Vagina (tissue), 2 donors: ENCODE results near the gene ICAM5. TPM values are rescaled to one million over a fixed set of nuclear protein-coding genes. Genes with fewer than 3 reads are reported as not detected.

Experiments used
- DNase-seq, 2 donors: peaks; one replicate each; pipeline ENCODE4 v3.0.0-alpha.2; 2017; ENCODE audit errors: extremely low spot score in 2 of 2
- H3K27ac ChIP-seq: fragments of 200-600 bp; sonication (generic); one replicate; pipeline ENCODE4 v1.5.1; 2019
- H3K27me3 ChIP-seq: fragments of 200-600 bp; sonication (generic); one replicate; pipeline ENCODE4 v1.5.1; 2019
- H3K36me3 ChIP-seq, 2 donors: fragments of 200-600 bp; sonication (generic); one replicate each; pipeline ENCODE4 v1.5.1; 2017 to 2019
- H3K4me1 ChIP-seq: fragments of 200-600 bp; sonication (generic); one replicate; pipeline ENCODE4 v1.5.1; 2019
- H3K4me3 ChIP-seq, 2 donors: fragments of 200-600 bp; sonication (generic); 1 replicate in 1 of 2; 2 replicates in 1 of 2; pipeline ENCODE4 v1.5.1; 2016 to 2019
- H3K9me3 ChIP-seq: fragments of 200-600 bp; sonication (generic); one replicate; pipeline ENCODE4 v1.5.1; 2019
- CTCF ChIP-seq, 3 experiments: fragments of 450-650 bp in 2 of 3; fragments of 200-600 bp in 1 of 3; sonication (generic) in 1 of 3; IDR thresholded peaks; one replicate each; pipeline ENCODE4 v1.5.1; 2017 to 2019; ENCODE audit warnings: antibody characterized with exemption in 3 of 3, mild to moderate bottlenecking in 2 of 3, moderate library complexity in 2 of 3
- POLR2A ChIP-seq, 2 donors: fragments of 450-650 bp; IDR thresholded peaks; one replicate each; pipeline ENCODE4 v1.6.1; 2017; ENCODE audit warnings: antibody characterized with exemption in 2 of 2, mild to moderate bottlenecking in 2 of 2, moderate library complexity in 2 of 2
- POLR2AphosphoS5 ChIP-seq, 2 donors: sonication (generic); formaldehyde crosslinking; IDR thresholded peaks; one replicate each; pipeline ENCODE4 v1.9.0; 2017; ENCODE audit warnings: antibody characterized with exemption in 2 of 2, mild to moderate bottlenecking in 2 of 2, low read depth in 1 of 2; ENCODE audit not compliant: insufficient read depth in 1 of 2
- intact Hi-C: fragments of 100-400 bp; cut with DNase I; formaldehyde crosslinking; loops from one replicate; pipeline ENCODE4 v1.15.1; 2023
- total RNA-seq: library from RNA; depleted of rRNA; stranded (reverse); fragments of >200 nt; gene quantifications from one replicate; pipeline ENCODE4 v1.2.3, GENCODE V29; 2016

ICAM5 gene
- total RNA-seq, 1 donor from 2014 or later = 2.0 TPM

DNA sequence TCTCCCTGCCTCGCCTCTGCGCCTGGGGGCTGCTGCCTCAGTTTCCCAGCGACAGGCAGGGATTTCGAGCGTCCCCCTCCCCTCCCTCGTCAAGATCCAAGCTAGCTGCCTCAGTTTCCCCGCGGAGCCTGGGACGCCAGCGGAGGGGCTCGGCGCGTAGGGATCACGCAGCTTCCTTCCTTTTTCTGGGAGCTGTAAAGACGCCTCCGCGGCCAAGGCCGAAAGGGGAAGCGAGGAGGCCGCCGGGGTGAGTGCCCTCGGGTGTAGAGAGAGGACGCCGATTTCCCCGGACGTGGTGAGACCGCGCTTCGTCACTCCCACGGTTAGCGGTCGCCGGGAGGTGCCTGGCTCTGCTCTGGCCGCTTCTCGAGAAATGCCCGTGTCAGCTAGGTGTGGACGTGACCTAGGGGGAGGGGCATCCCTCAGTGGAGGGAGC lies 19.6 kb upstream of the ICAM5 start:
- intact Hi-C loops = loop anchor here (5.0 kb wide), 1 partner anchor 62 kb away; the partner anchor contains the start of gene RAVER1
- DNase-seq = no peak
- no peak for TF ChIP-seq POLR2A (IDR thresholded peaks at IDR 0.05)
- TF ChIP-seq CTCF (IDR thresholded peaks at IDR 0.05) = no peak
- no peak for TF ChIP-seq POLR2AphosphoS5 (IDR thresholded peaks at IDR 0.05; ENCODE audit: insufficient read depth in 1 of 2, low read depth in 1 of 2)

GRCh38 chr19:10270616-10271394 lies 18.9 kb upstream of the ICAM5 start, which contains the start of gene ICAM1:
Gene ICAM1 (plus strand): TSS chr19:10271120. CDS start chr19:10271160, 40 bp downstream.
- H3K4me1 ChIP-seq = peaks cover 17% of the 10 kb centered on the region
- DNase-seq = no peak
- H3K4me3 ChIP-seq = peak within 1 kb of the TSS; percentile 44 to 48
- H3K27ac ChIP-seq = peak within 1 kb of the TSS; percentile 68
- intact Hi-C loops = loop anchor here (5.0 kb wide), 1 partner anchor 61 kb away; the partner anchor contains the start of gene RAVER1
- TF ChIP-seq POLR2AphosphoS5 (IDR thresholded peaks at IDR 0.05; ENCODE audit: insufficient read depth in 1 of 2, low read depth in 1 of 2) = peak; percentile 61 to 85
- TF ChIP-seq POLR2A (IDR thresholded peaks at IDR 0.05) = peak in 1 of 2 donors; percentile 53
- no peak for TF ChIP-seq CTCF (IDR thresholded peaks at IDR 0.05)
- no peaks in the 10 kb centered on the region for H3K9me3 ChIP-seq
- no peaks in the 10 kb centered on the region for H3K27me3 ChIP-seq
- H3K36me3 ChIP-seq = no peaks in the 10 kb centered on the region

More for the DNA sequence above, 19.6 kb upstream of the ICAM5 start:
- Histone ChIP-seq H3K36me3 (no peaks in the 10 kb centered on the region), H3K4me1 (peaks cover 17% of the 10 kb centered on the region), H3K27ac (peak overlapping the region; percentile 68), H3K27me3 (no peaks in the 10 kb centered on the region), H3K9me3 (no peaks in the 10 kb centered on the region), H3K4me3 (peak overlapping the region; percentile 44 to 48)

DNA sequence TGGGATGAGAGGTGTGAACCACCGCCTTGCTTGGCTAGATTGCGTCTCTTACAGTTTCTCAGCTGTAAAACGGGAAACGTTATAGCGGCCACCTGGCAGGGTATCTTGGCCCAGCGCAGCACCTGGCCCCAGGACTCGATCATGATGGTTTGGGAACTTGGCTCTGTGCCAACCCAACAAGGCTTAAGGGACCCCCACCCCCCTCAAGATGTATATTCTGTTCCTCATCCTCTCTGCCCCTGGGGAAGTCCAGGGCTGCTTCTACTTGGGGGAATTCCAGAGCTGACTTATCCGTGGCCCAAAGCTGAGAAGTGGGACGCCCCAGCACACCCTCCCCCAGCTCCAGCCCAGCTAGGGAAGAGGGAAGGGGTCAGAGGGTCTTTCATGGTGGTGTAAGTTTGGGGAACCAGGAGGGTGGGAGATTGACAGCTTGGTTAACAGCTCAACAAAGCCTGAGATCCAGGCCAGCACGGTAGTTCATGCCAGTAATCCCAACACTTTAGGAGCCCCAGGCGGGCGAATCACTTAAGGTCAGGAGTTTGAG lies 18.1 kb upstream of the ICAM5 start:
- peaks cover 17% of the 10 kb centered on the region for H3K4me1 ChIP-seq
- intact Hi-C loops = loop anchor here (5.0 kb wide), 1 partner anchor 61 kb away; the partner anchor contains the start of gene RAVER1
- no peaks in the 10 kb centered on the region for H3K9me3 ChIP-seq
- TF ChIP-seq CTCF (IDR thresholded peaks at IDR 0.05) (no peak), POLR2AphosphoS5 (IDR thresholded peaks at IDR 0.05; ENCODE audit: insufficient read depth in 1 of 2, low read depth in 1 of 2) (no peak), POLR2A (IDR thresholded peaks at IDR 0.05) (no peak)
- H3K27me3 ChIP-seq = no peaks in the 10 kb centered on the region
- H3K4me3 ChIP-seq = peak overlapping the region; percentile 44 to 48
- no peaks in the 10 kb centered on the region for H3K36me3 ChIP-seq
- DNase-seq = no peak
- peak overlapping the region; percentile 68 for H3K27ac ChIP-seq

DNA sequence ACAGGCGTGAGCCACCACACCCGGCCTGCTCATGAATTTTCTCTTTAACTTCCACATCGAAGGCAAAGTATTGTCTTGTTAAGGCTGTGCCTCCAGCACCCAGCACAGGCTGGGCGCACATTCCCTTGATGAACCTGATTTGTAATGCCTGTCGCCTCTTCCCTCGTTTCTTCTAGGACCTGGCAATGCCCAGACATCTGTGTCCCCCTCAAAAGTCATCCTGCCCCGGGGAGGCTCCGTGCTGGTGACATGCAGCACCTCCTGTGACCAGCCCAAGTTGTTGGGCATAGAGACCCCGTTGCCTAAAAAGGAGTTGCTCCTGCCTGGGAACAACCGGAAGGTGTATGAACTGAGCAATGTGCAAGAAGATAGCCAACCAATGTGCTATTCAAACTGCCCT lies 15.2 kb upstream of the ICAM5 start:
- no peak for DNase-seq
- no peaks in the 10 kb centered on the region for H3K27me3 ChIP-seq
- H3K9me3 ChIP-seq = no peaks in the 10 kb centered on the region
- H3K4me3 ChIP-seq = no peak overlapping the region
- intact Hi-C loops = loop anchor here (5.0 kb wide), 1 partner anchor 58 kb away; the partner anchor contains the start of gene RAVER1
- TF ChIP-seq POLR2A (IDR thresholded peaks at IDR 0.05) (no peak), POLR2AphosphoS5 (IDR thresholded peaks at IDR 0.05; ENCODE audit: insufficient read depth in 1 of 2, low read depth in 1 of 2) (no peak), CTCF (IDR thresholded peaks at IDR 0.05) (no peak)
- no peak overlapping the region for H3K27ac ChIP-seq
- no peaks in the 10 kb centered on the region for H3K36me3 ChIP-seq
- peaks cover 15% of the 10 kb centered on the region for H3K4me1 ChIP-seq
